Kidney epithelial cell (primary cell): ENCODE data around the gene SDK2. TPM values are rescaled to one million over a fixed set of nuclear protein-coding genes. Genes with fewer than 3 reads are reported as not detected.

Experiments
- DNase-seq: peaks from one replicate; pipeline ENCODE4 v3.0.0-alpha.2; 2010; ENCODE audit warnings: low read depth
- H3K27me3 ChIP-seq: 2 replicates; pipeline ENCODE4 v1.6.0; 2011; ENCODE audit warnings: low read length; ENCODE audit not compliant: control insufficient read depth, insufficient read depth
- H3K36me3 ChIP-seq: 2 replicates; pipeline ENCODE4 v1.5.1; 2011; ENCODE audit warnings: low read length; ENCODE audit not compliant: control insufficient read depth, insufficient read depth
- H3K4me3 ChIP-seq: 2 replicates; pipeline ENCODE4 v1.5.1; 2011; ENCODE audit warnings: low read depth, mild to moderate bottlenecking, control low read depth, low read length
- total RNA-seq: library from RNA; depleted of rRNA; stranded (reverse); fragments of >200 nt; gene quantifications from 2 replicates; pipeline ENCODE4 v1.2.3, GENCODE V29; 2015
- TF ChIP-seq, protein P1 (sequence below): IDR thresholded peaks from 2 replicates; pipeline ENCODE4 v1.5.1; 2011; ENCODE audit warnings: mild to moderate bottlenecking, moderate library complexity, low read length, control low read depth, inconsistent platforms; ENCODE audit not compliant: insufficient read depth, poor library complexity, severe bottlenecking

The SDK2 gene
- total RNA-seq, 1 donor from 2014 or later, result 1.2 TPM

DNA sequence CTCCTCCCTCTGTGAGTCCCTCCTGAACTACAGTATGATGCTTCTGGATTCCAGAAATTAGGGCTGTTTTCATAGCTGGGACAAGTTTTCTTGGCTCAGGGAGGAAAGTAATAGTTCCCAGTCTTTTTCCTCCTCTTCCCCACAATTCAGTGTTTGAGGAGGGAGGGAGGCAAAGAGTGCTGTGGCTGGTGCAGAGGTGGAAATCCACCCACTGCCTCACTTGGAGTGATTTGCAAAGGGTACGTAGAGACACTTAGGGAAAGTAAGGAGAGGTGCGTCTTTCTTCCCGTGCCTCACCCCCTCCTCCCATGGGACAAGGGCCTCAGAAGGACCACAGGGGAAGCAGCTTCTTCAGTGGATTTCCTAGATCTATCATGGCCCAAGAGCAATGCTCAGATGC, 21.9 kb downstream of the SDK2 start:
- TF ChIP-seq, protein P1, sequence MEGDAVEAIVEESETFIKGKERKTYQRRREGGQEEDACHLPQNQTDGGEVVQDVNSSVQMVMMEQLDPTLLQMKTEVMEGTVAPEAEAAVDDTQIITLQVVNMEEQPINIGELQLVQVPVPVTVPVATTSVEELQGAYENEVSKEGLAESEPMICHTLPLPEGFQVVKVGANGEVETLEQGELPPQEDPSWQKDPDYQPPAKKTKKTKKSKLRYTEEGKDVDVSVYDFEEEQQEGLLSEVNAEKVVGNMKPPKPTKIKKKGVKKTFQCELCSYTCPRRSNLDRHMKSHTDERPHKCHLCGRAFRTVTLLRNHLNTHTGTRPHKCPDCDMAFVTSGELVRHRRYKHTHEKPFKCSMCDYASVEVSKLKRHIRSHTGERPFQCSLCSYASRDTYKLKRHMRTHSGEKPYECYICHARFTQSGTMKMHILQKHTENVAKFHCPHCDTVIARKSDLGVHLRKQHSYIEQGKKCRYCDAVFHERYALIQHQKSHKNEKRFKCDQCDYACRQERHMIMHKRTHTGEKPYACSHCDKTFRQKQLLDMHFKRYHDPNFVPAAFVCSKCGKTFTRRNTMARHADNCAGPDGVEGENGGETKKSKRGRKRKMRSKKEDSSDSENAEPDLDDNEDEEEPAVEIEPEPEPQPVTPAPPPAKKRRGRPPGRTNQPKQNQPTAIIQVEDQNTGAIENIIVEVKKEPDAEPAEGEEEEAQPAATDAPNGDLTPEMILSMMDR, result no peak
- DNase-seq, result no peak
- Histone ChIP-seq H3K36me3 (no peaks in the 10 kb centered on the region), H3K27me3 (no peaks in the 10 kb centered on the region), H3K4me3 (no peak overlapping the region)

DNA sequence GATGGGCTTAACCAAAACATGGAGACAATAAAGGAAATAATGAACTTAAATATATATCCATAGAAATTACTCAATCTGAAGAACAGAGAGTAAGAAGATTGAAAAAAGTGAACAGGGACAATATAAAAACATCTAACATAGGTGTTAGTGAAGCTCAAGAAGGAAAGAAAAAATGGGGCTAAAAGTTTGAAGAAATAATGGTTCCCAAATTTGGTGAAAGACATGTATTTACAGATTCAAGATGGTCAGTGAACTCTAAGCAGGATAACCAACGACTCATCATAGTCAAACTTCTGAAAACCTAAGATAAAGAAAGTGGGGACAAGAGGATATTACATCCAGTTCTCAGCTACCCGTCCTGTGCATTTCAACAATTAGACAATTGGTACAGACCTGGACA, 22.6 kb downstream of the SDK2 start:
- no peak for DNase-seq
- no peaks in the 10 kb centered on the region for H3K27me3 ChIP-seq
- no peak overlapping the region for H3K4me3 ChIP-seq
- no peaks in the 10 kb centered on the region for H3K36me3 ChIP-seq
- TF ChIP-seq, protein P1, result no peak

DNA sequence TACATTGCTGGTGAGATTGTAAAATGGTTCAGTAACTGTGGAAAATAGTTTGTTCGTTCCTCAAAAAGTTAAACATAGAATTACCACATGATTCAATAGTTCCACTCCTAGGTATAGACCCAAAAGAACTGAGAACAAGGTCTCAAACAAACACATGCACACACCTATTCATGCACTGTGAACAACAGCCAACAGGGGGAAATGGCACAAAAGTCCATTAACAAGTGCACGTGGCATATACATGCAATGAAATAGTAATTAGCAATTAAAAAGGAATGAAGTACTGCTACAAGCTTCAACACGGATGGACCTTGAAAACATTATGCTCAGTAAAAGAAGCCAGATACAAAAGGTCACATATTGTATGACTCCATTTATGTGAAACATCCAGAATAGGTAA, 23.8 kb downstream of the SDK2 start:
- H3K4me3 ChIP-seq, result no peak overlapping the region
- TF ChIP-seq, protein P1, result no peak
- DNase-seq, result no peak
- no peaks in the 10 kb centered on the region for H3K36me3 ChIP-seq
- H3K27me3 ChIP-seq, result no peaks in the 10 kb centered on the region

DNA sequence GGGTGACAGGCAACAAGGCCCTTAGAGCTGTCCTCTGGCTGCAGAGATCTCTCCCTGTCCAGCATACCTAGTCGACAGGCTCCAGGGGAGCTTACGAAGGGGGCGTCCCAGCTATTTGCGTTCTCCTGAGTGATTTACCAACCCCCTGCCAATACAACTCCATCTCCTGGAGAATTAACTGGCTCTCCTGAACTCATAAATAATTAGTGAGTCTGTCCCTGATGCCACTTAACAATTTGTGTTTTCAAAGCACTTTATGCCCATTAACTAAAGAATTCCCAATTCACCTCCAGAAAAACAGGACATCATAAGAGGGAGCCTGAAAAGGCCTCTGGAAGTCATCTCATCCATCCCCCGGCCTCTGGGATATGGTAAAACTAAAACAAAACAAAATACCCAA, 26.7 kb downstream of the SDK2 start:
- no peaks in the 10 kb centered on the region for H3K36me3 ChIP-seq
- H3K4me3 ChIP-seq, result no peak overlapping the region
- TF ChIP-seq, protein P1, result no peak
- no peaks in the 10 kb centered on the region for H3K27me3 ChIP-seq
- DNase-seq, result no peak

DNA sequence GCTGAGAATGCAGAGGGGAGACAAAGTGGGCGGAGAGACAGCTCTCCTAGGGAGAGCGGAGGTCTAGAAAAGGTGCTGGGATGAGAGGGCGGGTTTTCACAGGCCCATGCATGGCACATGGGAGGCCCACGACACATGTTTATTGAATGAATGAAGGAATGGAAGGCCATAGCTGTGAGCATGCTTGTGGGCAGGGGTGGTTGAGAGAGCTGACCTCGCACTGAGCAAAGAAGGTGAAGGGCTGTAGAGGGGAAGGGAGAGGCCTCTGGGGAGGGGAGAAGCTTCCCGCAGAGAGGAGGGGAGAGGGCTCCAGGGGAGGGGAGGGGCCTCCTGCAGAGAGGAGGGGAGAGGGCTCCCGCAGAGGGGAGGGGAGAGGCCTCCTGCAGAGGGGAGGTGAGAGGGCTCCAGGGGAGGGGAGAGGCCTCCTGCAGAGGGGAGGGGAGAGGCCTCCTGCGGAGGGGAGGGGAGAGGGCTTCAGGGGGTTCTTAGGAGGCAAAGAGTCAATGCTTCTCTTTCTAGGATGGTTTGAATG, 27.3 kb downstream of the SDK2 start:
- TF ChIP-seq, protein P1, result no peak
- Histone ChIP-seq H3K27me3 (peaks cover 4% of the 10 kb centered on the region), H3K4me3 (no peak overlapping the region), H3K36me3 (no peaks in the 10 kb centered on the region)
- DNase-seq, result no peak

DNA sequence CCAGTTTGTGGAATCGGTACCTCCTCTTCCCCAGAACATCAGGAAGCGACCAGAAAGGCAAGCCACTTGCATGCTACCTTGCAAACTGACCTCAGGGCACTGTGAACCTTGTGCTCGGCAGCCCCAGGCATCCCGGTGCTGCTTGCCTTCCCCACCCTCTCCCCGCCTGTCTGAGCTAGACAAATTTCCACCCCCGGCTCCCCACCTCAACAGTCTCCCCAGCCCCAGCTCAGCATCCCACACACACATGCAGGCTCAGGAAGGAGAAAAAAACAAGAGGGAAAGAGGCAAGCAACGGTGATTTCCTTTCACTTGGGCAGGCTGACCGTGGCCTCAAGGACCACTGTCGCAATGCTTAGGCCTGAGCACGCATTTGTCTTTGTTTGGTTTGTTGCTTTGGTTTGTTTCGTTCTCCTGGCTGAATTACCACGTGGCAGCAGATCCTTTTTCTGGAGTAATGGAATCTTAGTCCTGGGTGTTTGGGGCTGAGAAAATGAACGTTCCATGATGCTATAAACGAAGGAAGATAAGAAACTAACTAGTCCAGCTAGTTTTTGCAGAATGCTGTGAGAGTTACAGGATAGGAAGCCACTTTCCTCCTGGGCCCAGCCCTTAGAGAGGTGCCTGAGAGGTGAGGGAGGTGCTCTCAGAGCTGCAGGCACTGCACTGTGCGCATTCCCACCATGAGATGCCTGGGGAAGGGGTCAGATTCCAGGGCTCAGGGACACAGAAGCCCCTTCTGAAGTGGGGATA, 27.9 kb downstream of the SDK2 start:
- Histone ChIP-seq H3K4me3 (no peak overlapping the region), H3K36me3 (no peaks in the 10 kb centered on the region), H3K27me3 (peaks cover 9% of the 10 kb centered on the region)
- no peak for DNase-seq
- TF ChIP-seq, protein P1, result no peak
